Renal pelvis (tissue), 12 donors: Measurements from ENCODE around the gene ENKUR. TPM values are rescaled to one million over a fixed set of nuclear protein-coding genes. Genes with fewer than 3 reads are reported as not detected.

Experiments
- DNase-seq: peaks from one replicate; pipeline ENCODE4 v3.0.0-alpha.2; 2013
- long read RNA-seq, 16 experiments: transcript quantifications; one replicate each; lab custom pipeline, GENCODE V29; 2026
- polyA plus RNA-seq, 3 donors: library from polyadenylated mRNA; unstranded; fragments of 120-200 nt; gene quantifications; one replicate each; pipeline ENCODE4 v1.2.1, GENCODE V29; 2013; ENCODE audit not compliant: insufficient read length in 3 of 3

ENKUR gene, protein sequence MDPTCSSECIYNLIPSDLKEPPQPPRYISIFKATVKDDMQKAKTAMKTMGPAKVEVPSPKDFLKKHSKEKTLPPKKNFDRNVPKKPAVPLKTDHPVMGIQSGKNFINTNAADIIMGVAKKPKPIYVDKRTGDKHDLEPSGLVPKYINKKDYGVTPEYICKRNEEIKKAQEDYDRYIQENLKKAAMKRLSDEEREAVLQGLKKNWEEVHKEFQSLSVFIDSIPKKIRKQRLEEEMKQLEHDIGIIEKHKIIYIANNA
- 1 to 10 TPM; 3.2 to 5.6 (median 3.7) TPM for polyA plus RNA-seq
- long read RNA-seq, donor 1 = 0 reads
- long read RNA-seq, donor 2, partial matches to known transcripts = 0 of 1 reads
- long read RNA-seq, donor 2, other reads (novel, unspliced or antisense) = 0 of 1 reads
- long read RNA-seq, donor 3, partial matches to known transcripts = 0 of 2 reads
- long read RNA-seq, donor 3, other reads (novel, unspliced or antisense) = 0 of 2 reads
- long read RNA-seq, donor 4, partial matches to known transcripts = 26 of 27 reads
- long read RNA-seq, donor 4, other reads (novel, unspliced or antisense) = 0 of 27 reads
- long read RNA-seq, donor 5 = 0 reads
- long read RNA-seq, donor 6 = 0 reads
- long read RNA-seq, donor 7 = 0 reads
- long read RNA-seq, donor 8 = 0 reads
- long read RNA-seq, donor 9, partial matches to known transcripts = 0 of 2 reads
- long read RNA-seq, donor 9, other reads (novel, unspliced or antisense) = 0 of 2 reads
- long read RNA-seq, donor 10, partial matches to known transcripts = 0 of 1 reads
- long read RNA-seq, donor 10, other reads (novel, unspliced or antisense) = 0 of 1 reads
- long read RNA-seq, donor 11, partial matches to known transcripts = 0 of 1 reads
- long read RNA-seq, donor 11, other reads (novel, unspliced or antisense) = 0 of 1 reads
- long read RNA-seq, donor 12, partial matches to known transcripts = 0 of 2 reads
- long read RNA-seq, donor 12, other reads (novel, unspliced or antisense) = 0 of 2 reads
- long read RNA-seq, donor 13 = 0 reads
- long read RNA-seq, donor 14 = 0 reads
- long read RNA-seq, donor 15, partial matches to known transcripts = 15 of 15 reads
- long read RNA-seq, donor 15, other reads (novel, unspliced or antisense) = 0 of 15 reads
- long read RNA-seq, donor 16 = 0 reads

DNA sequence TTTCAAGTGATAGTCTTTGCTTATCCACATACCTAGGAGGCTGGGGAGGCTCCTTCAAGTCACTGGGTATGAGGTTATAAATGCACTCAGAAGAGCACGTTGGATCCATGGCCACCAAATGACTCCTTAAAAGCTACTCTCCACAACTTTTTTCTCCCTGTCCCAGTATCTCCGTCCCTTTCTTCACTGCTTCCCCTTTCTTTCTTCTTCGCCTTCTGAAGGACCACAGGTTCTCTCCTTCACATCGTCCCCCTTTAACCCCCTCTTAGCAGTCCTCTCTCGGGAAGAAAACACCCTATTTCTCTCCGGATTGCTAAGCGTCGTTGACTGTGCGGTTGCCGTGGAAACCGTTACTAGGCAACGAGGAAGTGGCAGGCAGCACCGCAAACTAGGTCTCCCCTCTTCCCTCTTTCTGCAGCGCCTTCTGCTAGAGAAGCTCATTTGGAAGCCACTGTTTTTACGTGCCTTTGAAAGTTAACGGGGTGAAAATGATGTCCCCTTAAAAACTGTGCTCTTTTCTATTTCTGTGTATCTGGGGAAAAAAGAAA lies at the start of gene ENKUR:
ENKUR (minus strand) TSS at position 331 of the 548 bp plus-strand sequence; CDS start at position 109, 222 bp downstream.
- DNase-seq = peak; percentile 97

DNA sequence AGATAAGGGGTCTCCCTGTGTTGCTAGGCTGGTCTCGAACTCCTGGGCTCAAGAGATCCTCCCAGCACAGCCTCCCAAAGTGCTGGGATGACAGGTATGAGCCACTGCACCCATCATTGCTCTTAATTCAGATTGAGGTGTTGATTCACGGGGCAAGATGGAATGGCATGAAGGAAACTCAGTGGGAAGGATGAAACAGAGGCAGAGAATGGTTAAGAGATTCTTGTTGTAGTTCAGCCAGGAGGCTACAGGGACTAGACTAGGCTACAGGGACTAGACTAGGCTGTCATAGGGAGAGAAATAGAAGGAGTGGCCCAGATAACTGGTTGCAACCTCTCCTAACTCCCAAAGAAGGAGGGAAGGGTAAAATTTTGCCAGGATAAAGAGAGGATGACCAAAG lies 48.4 kb upstream of the ENKUR start:
- no peak for DNase-seq

DNA sequence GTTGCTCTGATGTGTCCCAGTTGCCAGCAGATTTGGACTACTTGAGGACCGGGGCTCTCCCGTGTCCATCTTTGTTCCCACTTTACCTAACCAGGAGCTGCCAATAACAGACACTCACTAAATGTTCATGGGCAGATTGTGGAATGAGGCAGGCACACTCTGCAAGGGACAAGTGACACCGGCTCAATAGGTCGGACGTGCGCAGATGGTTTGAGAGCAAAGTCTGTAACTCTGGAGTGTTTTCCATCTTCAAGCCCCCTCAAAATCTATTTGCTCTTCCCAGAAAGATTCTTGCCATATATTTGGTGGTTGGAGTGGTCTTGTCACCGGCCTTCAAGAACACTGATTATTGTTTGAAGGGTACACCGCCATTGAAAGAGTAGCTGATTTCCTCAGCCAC lies 47.7 kb upstream of the ENKUR start:
- no peak for DNase-seq

DNA sequence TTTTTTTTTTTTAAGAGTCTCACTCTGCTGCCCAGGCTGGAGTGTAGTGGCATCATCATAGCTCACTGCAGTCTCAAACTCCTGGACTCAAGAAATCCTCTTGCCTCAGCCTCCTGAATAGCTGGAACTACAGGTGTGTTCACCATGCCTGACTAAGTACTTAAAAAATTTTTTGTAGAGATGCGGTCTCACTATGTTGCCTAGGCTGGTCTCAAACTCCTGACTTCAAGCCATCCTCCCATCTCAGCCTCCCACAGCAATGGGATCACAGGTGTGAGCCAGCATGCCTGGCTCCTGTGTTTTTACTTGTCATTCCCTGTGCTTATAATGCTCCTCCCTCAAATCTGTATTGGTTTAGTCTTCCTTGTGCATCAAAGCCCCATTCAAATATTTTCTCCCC lies 47.2 kb upstream of the ENKUR start:
- DNase-seq = no peak

DNA sequence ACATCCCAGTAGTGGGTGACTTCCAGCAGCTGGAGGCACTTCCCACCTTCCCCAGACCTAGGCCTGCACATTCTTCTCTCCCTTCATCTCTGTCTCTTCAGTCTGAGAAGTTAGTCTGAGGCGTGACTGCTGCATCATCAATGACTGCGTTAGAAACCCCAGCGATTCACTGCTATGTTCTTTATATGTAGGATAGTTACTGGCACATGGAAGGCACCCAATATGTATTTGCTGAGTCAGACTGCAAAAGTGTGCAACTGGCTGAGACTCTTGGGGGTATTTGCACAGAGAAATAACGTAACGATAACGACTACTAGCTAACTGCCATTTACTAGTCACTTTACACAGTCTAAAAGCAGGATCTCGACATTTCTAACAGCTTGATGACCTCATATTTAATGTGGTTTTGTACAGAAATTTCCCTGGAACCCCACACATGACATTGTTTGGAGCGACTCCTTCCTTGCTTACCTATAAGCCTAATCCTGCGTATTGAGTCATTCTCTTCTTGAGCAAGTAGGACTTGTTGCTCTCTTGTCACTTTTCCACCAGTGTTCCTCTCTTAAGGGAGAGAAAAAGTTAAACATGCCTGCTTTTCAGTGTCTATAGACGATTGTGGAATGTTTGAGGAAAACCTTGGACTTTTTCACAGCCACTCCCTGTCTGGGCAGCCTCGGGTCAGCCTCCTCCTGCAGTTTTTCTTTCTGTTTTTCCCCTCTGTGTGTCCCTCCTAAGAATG lies 45.9 kb upstream of the ENKUR start:
- no peak for DNase-seq

DNA sequence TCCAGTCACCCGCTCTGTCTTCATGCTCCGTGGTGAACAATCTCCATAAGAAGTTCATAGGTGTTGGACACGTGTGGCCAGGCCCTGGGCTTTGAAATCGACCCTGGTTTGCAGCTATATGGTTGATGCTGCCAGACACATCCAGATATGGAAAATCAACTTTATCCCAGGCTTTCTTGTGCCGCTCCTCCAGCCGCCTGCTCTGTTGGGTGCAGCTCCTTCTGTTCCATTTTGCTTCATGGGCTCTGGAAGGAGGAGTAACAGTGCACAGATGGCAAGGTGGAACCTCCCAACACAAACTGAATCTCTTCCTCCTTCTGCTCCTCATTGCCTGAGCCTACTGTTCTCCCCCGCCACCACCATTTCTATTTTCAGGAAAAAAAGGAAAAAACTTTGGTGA lies 45.2 kb upstream of the ENKUR start:
- no peak for DNase-seq

DNA sequence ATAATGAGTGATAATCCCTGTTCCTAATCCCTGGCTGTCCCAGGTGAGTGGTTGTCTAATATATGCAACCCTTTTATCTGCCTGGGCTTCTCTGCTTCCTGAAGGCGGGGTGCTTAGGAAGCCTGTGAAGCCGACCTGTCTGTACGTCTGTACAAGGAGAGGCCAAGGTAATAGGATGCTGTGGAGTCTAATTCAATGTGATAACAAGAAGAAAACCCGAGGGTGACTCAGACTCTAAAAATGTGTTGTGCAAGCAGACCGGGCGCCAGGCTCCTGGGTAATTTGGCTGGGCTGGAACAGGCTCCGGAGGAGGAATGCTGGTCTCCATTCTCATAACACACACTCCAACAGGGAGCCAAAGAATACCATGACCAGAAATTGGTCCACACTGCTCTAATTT lies 44.0 kb upstream of the ENKUR start:
- no peak for DNase-seq

DNA sequence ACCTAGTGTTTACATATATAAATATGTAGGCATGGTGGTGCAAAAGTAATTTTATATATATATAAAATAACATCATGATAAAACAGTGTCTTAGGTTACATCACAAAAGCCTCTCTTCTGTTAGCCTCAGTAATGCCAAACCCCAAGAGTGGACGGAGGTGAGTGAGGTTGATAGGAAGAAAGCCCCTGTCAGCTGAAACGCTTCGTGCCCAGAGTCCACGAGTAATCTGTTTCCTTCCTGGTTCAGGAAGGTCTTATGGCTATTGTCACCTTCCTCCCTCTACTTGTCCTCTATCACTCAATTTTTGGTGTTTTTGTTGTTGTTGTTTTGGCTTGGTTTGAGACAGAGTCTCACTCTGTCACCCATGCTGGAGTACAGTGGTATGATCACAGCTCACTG lies 41.9 kb upstream of the ENKUR start:
- no peak for DNase-seq

DNA sequence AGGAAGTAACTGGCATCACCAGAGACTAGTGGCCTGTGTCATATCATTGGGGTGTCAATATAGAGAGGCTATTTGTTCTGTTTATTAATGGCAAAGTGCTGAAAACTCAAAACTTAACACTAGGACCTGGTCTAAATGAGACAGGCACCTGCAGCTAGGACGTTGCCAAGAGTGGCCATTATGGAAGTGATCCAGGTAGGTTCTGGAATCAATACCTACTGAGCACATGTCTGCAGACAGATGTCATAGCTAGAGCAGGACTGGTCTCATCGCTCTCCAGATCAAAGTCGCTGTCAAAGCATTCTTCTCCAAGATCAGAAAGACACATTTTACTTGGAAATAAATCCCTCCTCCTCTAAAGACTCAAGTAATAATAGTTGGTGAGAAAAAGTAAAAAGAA lies 40.8 kb upstream of the ENKUR start:
- DNase-seq = no peak

DNA sequence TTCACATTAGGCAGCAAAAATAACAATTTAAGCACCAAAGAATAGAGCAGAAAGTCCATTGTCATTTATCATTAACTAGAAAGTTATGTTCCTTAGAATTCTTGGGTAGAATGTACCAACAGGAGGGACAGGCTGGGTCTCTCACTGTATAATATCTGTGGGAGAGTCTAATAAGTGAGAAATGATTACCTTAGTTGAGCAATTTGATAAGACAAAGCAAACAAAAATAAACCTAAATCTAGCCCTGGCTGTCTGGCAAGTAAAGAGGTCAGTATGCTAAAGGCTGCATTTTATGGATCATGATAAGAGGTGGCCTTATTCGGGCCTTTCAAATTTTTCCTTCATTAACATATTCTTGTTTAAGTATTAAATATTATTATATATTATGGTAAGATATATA lies 36.1 kb upstream of the ENKUR start:
- DNase-seq = no peak

DNA sequence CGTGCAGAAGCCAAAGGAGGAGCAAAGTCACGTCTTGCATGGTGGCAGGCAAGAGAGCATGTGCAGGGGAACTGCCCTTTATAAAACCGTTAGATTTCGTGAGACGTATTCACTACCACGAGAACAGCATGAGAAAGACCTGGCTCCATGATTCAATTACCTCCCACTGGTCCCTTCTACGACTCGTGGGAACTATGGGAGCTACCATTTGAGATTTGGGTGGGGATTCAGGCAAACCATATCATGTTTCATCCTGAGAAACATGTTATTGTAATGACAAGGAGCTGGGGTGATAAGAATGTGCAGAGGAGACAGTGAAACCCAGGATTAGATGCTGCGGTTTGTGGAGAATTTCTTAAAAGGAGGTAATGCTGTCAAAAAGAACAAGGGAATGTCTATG lies 34.4 kb upstream of the ENKUR start:
- DNase-seq = no peak

DNA sequence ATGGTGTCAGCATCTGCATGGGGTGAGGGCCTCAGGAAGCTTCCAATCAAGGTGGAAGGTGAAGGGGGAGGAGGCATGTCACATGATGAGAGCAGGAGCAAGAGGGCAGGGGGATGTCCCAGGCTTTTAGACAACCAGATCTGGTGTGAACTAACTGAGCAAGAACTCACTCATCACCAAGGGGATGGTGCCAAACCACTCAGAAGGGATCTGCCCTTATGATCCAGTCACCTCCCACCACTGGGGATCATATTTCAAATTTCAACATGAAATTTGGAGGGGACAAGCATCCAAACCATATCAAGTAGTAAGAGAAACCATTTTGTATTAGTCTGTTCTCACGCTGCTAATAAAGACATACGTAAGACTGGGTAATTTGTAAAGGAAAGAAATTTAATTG lies 34.0 kb upstream of the ENKUR start:
- no peak for DNase-seq

DNA sequence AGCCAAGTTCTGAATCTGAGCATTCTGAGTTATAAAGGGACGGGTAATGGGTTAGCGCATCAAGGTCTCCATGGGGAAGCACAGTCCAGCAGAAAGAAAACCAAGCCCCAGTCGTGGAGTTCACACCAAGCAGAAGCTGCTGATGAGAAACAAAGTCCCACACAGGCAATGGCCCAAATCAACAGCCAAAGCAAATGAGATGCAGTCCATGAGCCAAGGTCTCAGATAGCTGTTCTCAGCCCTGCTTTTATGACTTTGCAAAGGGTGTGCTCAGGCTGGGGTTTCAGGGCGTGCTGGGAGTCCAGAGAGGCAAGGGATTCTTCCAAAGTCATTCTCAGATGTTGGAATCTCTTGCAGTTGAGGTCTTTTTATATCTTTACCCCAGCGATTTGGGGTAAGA lies 32.5 kb upstream of the ENKUR start:
- no peak for DNase-seq

DNA sequence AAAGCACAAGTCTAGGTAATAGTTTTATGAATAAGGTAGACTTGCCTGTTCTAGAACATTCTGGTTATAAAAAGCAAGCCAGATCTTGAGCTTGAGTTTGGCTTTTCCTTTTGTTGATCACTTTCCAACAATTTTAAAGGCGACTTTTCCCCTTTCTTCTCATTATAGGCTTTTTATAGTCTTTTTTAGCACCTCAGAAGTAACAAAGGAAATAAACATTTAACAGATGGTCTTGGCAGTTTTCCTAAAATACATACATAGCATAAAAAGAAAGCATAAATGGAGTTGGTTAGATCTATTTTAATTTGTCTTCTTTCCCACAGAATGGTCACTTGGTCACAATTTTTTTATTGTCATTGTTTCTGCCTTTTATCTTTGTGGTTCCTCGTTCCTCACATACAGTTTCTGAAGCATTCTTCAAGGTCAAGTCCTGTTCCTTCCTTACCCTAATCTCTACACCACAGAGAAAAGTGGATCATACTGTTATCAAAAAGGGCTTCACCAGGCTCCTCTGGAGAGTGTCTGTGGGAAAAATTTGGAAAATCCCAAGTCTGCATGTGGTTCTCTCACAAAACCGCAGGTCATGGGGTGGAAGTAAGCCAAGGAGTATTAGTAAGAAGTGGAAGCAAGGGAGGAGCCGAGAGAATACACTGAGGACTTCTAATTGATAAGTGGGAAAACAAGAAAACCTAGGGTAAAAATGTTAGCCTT lies 31.8 kb upstream of the ENKUR start:
- DNase-seq = no peak

DNA sequence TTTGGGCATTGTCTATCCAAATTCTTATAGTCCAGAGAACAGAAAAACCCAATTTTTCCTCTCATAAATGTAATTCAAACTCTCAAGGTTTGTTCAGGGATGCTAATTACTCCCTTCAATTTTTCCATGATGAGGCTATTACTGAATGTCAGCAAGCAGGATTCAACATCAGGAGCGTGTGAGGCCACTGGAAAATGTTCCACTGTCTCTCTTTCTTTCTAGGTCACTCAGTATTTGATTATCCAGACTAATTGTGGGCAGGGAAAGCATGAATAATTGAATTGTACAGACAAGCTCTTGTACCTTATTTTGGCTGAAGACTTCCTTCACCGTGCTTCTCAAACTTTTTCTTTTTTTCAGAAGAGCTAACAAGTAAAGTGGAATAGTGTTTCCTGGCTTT lies 31.1 kb upstream of the ENKUR start:
- no peak for DNase-seq

DNA sequence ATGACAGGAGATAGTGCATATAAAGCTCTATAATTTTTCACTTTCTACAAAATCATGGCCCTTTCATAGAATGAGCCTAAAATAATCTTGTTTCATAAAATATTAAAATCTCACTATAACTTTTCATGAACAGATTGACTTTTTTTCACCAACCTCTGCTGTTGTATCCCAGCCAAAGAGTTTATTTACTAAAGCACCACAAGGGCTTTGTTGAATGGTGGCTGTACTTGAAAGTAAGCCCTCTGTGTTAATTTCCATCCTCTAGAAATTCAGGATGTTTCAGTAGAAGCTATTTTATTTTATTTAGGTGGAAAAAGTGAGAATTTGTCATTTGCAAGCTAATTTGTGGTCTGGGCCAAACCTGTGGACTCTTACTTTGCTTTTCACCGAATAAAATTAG lies 30.7 kb upstream of the ENKUR start:
- no peak for DNase-seq

DNA sequence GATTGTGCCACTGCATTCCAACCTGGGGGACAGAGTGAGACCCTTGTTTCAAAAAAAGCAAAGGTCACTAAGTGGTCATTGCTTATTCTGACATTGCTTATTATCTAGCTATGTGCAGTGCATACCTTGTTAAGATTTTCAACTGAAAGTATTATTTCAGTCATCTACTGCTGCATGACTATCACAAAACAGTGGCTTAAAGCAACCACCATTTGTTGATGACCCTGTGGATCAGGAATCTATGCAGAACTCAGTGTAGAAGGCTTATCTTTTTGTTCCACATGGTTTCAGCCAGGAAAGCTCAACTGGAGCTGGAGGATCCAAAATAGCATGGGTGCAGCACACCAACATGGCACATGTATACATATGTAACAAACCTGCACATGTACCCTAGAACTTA lies 23.6 kb upstream of the ENKUR start:
- DNase-seq = no peak

DNA sequence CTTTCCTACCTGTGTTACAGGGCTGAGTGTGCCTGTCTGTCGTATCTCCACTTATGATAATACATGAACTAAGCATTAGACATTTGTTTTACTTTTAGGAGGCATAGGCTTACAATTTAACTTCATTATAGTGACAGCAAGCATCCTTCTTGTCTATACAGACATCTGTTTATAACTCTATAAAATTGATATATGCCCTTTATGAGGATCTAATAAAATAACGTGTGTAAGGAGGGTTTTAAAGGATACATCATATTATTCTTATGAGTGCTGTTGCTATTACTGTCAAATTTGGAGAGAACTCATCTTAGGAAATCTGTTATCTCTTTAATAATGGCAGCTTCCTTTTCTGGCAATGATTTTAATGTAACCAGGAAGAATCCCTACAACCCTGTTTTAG lies 22.4 kb upstream of the ENKUR start:
- no peak for DNase-seq

DNA sequence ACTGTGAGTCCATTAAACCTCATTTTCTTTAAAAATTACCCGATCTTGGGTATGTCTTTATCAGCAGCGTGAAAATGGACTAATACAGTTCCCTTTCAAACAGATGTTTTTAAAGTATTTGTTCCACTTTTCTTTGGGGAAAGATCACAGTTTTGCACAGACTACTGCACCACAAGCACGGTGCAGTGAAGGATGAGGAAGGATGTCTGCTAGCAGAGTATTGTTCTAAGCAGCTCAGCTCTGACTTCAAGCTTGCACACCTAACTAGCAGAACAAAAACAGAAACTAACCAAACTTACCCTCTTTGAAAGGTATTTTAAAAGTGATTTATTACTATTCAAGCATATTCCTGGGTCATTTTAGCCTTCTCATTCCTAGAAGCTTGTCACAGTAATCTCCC lies 20.4 kb upstream of the ENKUR start:
- no peak for DNase-seq

DNA sequence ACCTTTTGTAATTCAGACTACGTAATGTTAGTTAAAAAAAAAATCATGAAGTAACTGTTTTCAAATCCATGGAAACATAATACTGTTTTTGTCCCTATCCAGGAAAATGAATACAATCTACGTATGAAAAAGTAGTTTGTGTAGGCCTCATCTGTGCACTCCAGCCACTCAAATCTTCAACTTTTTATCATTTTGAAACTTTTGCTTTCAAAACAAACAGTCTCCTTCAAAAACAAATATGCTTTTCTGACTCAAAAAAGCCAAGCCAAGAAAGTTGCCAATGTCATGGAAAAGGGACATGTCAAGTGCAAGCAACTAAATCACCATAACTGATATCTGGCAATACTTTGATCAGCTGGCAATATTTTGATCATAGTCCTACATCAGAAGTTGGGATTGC lies 13.6 kb upstream of the ENKUR start:
- DNase-seq = no peak

DNA sequence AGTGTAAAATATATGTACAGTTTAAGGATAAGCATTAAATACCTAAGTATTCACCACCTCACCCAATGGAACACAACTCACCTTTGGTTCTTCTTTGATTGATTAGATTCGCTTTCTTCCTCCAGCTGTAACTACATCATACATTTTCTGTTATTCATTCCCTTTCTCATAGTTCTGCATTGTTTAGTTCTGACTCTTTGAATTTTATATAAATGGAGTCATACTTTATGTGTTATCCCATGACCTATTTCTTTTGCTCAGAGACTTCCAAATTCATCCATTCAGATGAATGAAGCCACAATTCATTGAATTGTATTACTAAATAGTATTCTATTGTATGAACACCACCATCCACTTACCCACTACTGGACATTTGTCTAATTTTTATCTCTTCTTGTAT lies 12.8 kb upstream of the ENKUR start:
- no peak for DNase-seq
